ENCODE results near the gene PRKAG2. TPM values are rescaled to one million over a fixed set of nuclear protein-coding genes. Genes with fewer than 3 reads are reported as not detected.

PRKAG2 gene
- total RNA-seq, 1 experiment from 2014 or later, result 23.9 TPM

- ChIA-PET POLR2A (ENCODE audit: unreplicated experiment) (no interaction called here), CTCF (no interaction called here)
- no peaks in the 10 kb centered on the region for H3K9me2 ChIP-seq (replicated peaks; ENCODE audit: low read length)
- no peaks in the 10 kb centered on the region for H3F3A ChIP-seq (ENCODE audit: low read length, unreplicated experiment)
- BruUV-seq (replicated peaks), result no TSS peak
- H3K4me1 ChIP-seq (ENCODE audit: insufficient read depth, low read length), result peaks cover 24% of the 10 kb centered on the region
- H2AFZ ChIP-seq (ENCODE audit: low read length), result no peak overlapping the region
- no peaks in the 10 kb centered on the region for H3K36me3 ChIP-seq (ENCODE audit: low read depth, low read length)
- no peak overlapping the region for H3K9ac ChIP-seq (ENCODE audit: low read length)
- no peak overlapping the region for H3K4me2 ChIP-seq (ENCODE audit: low read length)
- peaks cover 19% of the 10 kb centered on the region for H3K79me2 ChIP-seq (ENCODE audit: low read length)
- no peaks in the 10 kb centered on the region for H3K27me3 ChIP-seq (ENCODE audit: low read length)
- no peak overlapping the region for H3K4me3 ChIP-seq (ENCODE audit: low read length)
- no peak overlapping the region for H3K27ac ChIP-seq (ENCODE audit: low read length)
- H4K20me1 ChIP-seq (ENCODE audit: low read length), result no peaks in the 10 kb centered on the region
- H3K9me3 ChIP-seq (ENCODE audit: low read length), result no peaks in the 10 kb centered on the region
- no peak for TF ChIP-seq EZH2 (IDR thresholded peaks at IDR 0.05; ENCODE audit: low read length, unreplicated experiment)
- TF ChIP-seq EZH2phosphoT487 (IDR thresholded peaks at IDR 0.05; ENCODE audit: borderline replicate concordance, low read length), result no peak
- no peak for TF ChIP-seq CTCF (conservative IDR thresholded peaks at IDR 0.05; ENCODE audit: low read depth, low read length)
- intact Hi-C loops (cut with micrococcal nuclease), result no loop called here
- no peak for ATAC-seq
- DNase-seq, result no peak
These were observed 242.3 kb downstream of the PRKAG2 start for GRCh38 chr7:151634643-151635042.

DNA sequence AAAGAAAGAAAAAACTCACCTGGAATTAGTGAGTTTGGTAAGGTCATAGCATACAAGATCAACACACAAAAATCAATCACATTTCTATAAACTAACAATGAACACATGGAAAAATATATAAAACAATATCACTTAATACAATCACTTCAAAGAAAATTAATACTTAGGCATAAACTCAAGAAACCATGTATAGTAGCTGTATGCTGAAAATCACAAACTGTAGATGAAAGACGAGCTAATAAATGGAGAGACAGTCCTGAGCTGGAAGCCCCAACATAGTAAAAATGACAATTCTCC, 243.5 kb downstream of the PRKAG2 start:
- POLR2A ChIA-PET (ENCODE audit: unreplicated experiment), result interaction anchor here (0.7 to 1.1 kb wide), 3 partner anchors 15 to 54 kb away, joined by 3 to 13 read pairs (median 5); no protein-coding TSS in a partner anchor
- no TSS peak for BruUV-seq (replicated peaks)
- intact Hi-C loops (cut with micrococcal nuclease), result loop anchor here (2.0 kb wide), 4 partner anchors 25 to 111 kb away; no protein-coding TSS in a partner anchor

More for the DNA sequence above, 243.5 kb downstream of the PRKAG2 start:
- ATAC-seq, result no peak
- peaks cover 24% of the 10 kb centered on the region for H3K4me1 ChIP-seq (ENCODE audit: insufficient read depth, low read length)
- H3K27me3 ChIP-seq (ENCODE audit: low read length), result no peaks in the 10 kb centered on the region
- no peak overlapping the region for H3K27ac ChIP-seq (ENCODE audit: low read length)
- 0 out of 2 replicates have a peak overlapping the region, but pooled peaks have one; percentile 65 for H3K9ac ChIP-seq (ENCODE audit: low read length)
- TF ChIP-seq EZH2phosphoT487 (IDR thresholded peaks at IDR 0.05; ENCODE audit: borderline replicate concordance, low read length), result no peak
- no peak for TF ChIP-seq CTCF (conservative IDR thresholded peaks at IDR 0.05; ENCODE audit: low read depth, low read length)
- TF ChIP-seq EZH2 (IDR thresholded peaks at IDR 0.05; ENCODE audit: low read length, unreplicated experiment), result no peak
- H3K79me2 ChIP-seq (ENCODE audit: low read length), result peaks cover 31% of the 10 kb centered on the region
- H3K36me3 ChIP-seq (ENCODE audit: low read depth, low read length), result no peaks in the 10 kb centered on the region
- no peak overlapping the region for H3K4me3 ChIP-seq (ENCODE audit: low read length)
- H3K4me2 ChIP-seq (ENCODE audit: low read length), result no peak overlapping the region
- CTCF ChIA-PET, result interaction anchor here (1.7 to 2.8 kb wide), 2 partner anchors 17 to 64 kb away, joined by 7 to 20 read pairs; no protein-coding TSS in a partner anchor
- DNase-seq, result no peak
- no peaks in the 10 kb centered on the region for H3F3A ChIP-seq (ENCODE audit: low read length, unreplicated experiment)
- H3K9me3 ChIP-seq (ENCODE audit: low read length), result no peaks in the 10 kb centered on the region
- no peaks in the 10 kb centered on the region for H3K9me2 ChIP-seq (replicated peaks; ENCODE audit: low read length)
- H2AFZ ChIP-seq (ENCODE audit: low read length), result no peak overlapping the region
- H4K20me1 ChIP-seq (ENCODE audit: low read length), result no peaks in the 10 kb centered on the region

Data from PC-3 (cell line).